HepG2 (cell line): ENCODE measurements around the gene ZBED3. TPM values are rescaled to one million over a fixed set of nuclear protein-coding genes. Genes with fewer than 3 reads are reported as not detected.

ENCODE experiments used
- ATF1 ChIP-seq: IDR thresholded peaks from 2 replicates; pipeline ENCODE4 v1.6.1; 2016; ENCODE audit warnings: mild to moderate bottlenecking, control low read depth
- BRD4 ChIP-seq: sonication (generic); formaldehyde crosslinking; IDR thresholded peaks from 2 replicates; pipeline ENCODE4 v1.4.0; 2020; ENCODE audit warnings: missing genetic modification reagents
- HNRNPH1 ChIP-seq: fragments of 200-400 bp; formaldehyde crosslinking; optimal IDR thresholded peaks from 2 replicates; pipeline ENCODE3; 2017; ENCODE audit warnings: mild to moderate bottlenecking, low read depth, low read length
- JUND ChIP-seq: sonication (generic); formaldehyde crosslinking; IDR thresholded peaks from 2 replicates; pipeline ENCODE4 v1.8.0; 2022; ENCODE audit warnings: mild to moderate bottlenecking, missing genetic modification reagents
- MXI1 ChIP-seq: IDR thresholded peaks from 3 replicates; pipeline ENCODE4 v1.6.1; 2012; ENCODE audit warnings: low read depth, low read length, inconsistent platforms, borderline replicate concordance
- RFXANK ChIP-seq: IDR thresholded peaks from 2 replicates; pipeline ENCODE4 v1.6.1; 2016
- SIX1 ChIP-seq: sonication (generic); formaldehyde crosslinking; IDR thresholded peaks from 2 replicates; pipeline ENCODE4 v1.4.0; 2020; ENCODE audit warnings: missing genetic modification reagents, borderline replicate concordance
- SMYD3 ChIP-seq: sonication (generic); formaldehyde crosslinking; IDR thresholded peaks from 2 replicates; pipeline ENCODE4 v1.8.1; 2023; ENCODE audit warnings: mild to moderate bottlenecking, missing genetic modification reagents
- SP5 ChIP-seq: IDR thresholded peaks from 2 replicates; pipeline ENCODE4 v1.6.1; 2016; ENCODE audit warnings: low read depth, borderline replicate concordance
- TBP ChIP-seq: sonication (generic); formaldehyde crosslinking; IDR thresholded peaks from 2 replicates; pipeline ENCODE4 v1.5.0; 2020; ENCODE audit warnings: missing genetic modification reagents
- TCF12 ChIP-seq, 2 experiments: fragments of 450-650 bp in 1 of 2; sonication (generic) in 1 of 2; formaldehyde crosslinking in 1 of 2; IDR thresholded peaks; 2 replicates each; pipeline versions ENCODE4 v1.6.1 to v1.8.0; 2017 to 2022; ENCODE audit warnings: antibody characterized with exemption in 1 of 2, mild to moderate bottlenecking in 1 of 2, missing genetic modification reagents in 1 of 2, moderate library complexity in 1 of 2
- ZFP36L1 ChIP-seq: sonication (generic); formaldehyde crosslinking; IDR thresholded peaks from 2 replicates; pipeline ENCODE4 v1.8.0; 2022; ENCODE audit warnings: mild to moderate bottlenecking, missing genetic modification reagents, moderate library complexity
- ZNF274 ChIP-seq: sonication (generic); formaldehyde crosslinking; IDR thresholded peaks from 2 replicates; pipeline ENCODE4 v1.5.1; 2020; ENCODE audit warnings: mild to moderate bottlenecking, missing genetic modification reagents
- ZNF318 ChIP-seq: sonication (generic); formaldehyde crosslinking; IDR thresholded peaks from 2 replicates; pipeline ENCODE4 v1.4.0; 2020; ENCODE audit warnings: mild to moderate bottlenecking, missing genetic modification reagents
- ZNF331 ChIP-seq: sonication (generic); formaldehyde crosslinking; IDR thresholded peaks from 2 replicates; pipeline ENCODE4 v1.4.0; 2020; ENCODE audit warnings: missing genetic modification reagents
- ZNF503 ChIP-seq: sonication (generic); formaldehyde crosslinking; IDR thresholded peaks from 2 replicates; pipeline ENCODE4 v1.4.0; 2020; ENCODE audit warnings: missing genetic modification reagents
- ZNF530 ChIP-seq: sonication (generic); formaldehyde crosslinking; IDR thresholded peaks from 2 replicates; pipeline ENCODE4 v1.5.0; 2020; ENCODE audit warnings: low read depth, mild to moderate bottlenecking, missing genetic modification reagents
- ZNF776 ChIP-seq: sonication (generic); formaldehyde crosslinking; IDR thresholded peaks from 2 replicates; pipeline ENCODE4 v1.4.0; 2020; ENCODE audit warnings: mild to moderate bottlenecking, missing genetic modification reagents
- polyA plus RNA-seq, 8 experiments: library from polyadenylated mRNA; depleted of rRNA in 3 of 8; stranded (reverse) in 7 of 8; unstranded in 1 of 8; fragments of >200 nt; fragmentation: Illumina TruSeq in 4 of 8; extraction: Trizol in 4 of 8; gene quantifications; 2 replicates each; pipeline versions ENCODE4 v1.2.1 to v1.2.3, GENCODE V29; 2011 to 2016; ENCODE audit warnings: low read depth in 4 of 8, missing spikeins in 1 of 8, mixed read lengths in 1 of 8; ENCODE audit not compliant: insufficient read depth in 1 of 8
- total RNA-seq, 5 experiments: library from RNA; depleted of rRNA; stranded (reverse); fragments of >200 nt; fragmentation: Illumina TruSeq; extraction: Trizol; gene quantifications; 2 replicates each; pipeline ENCODE4 v1.2.3, GENCODE V29; 2016; ENCODE audit warnings: low read depth in 1 of 5
- TF ChIP-seq, protein P1 (sequence below): IDR thresholded peaks from 2 replicates; pipeline ENCODE4 v1.6.1; 2016; ENCODE audit warnings: mild to moderate bottlenecking, missing biosample characterization, missing genetic modification reagents

Gene ZBED3
- total and polyA plus RNA-seq, 2 of the 13 experiments (the other 11 are each of a cell fraction or from before 2014, with no cell fraction given): 2.3 to 8.1 TPM

DNA sequence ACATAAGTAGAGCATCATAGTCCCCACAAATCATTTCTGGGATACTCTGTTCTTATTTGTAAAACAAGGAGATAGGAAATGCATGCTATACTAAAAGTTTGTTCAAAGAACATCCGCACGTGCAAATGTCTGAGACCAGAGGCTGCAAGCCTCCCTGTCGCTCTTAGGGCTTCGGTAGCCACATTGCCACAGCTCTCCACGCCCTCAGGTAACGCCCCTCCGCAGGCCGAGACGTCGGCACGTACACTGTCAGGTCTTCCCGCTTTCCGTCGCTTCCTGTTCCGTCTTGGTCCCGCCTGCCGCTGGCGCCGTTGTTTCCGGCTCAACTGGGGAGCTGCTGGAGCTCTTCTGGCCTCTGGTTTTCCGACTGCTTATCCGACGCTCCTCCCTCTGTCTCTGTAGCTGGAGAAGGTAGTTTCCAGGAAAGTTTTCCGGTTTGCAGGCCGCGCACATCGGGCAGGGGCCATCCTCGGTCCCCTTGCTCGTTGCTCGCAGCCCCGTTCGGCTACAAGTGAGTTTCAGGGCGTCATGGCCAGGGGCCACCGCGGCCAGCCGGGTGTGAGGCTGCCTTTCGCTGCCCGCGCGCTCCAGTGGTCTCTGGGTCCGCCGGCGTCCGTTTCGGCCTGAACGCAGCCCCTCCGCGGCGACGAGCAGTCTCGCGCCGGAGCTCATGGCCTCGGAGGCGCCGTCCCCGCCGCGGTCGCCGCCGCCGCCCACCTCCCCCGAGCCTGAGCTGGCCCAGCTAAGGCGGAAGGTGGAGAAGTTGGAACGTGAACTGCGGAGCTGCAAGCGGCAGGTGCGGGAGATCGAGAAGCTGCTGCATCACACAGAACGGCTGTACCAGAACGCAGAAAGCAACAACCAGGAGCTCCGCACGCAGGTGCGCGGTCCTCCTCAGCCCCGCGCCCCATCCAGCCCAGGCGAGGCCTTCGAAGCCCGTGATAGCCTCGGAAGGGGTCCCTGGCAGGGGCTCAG, 56.7 kb downstream of the ZBED3 start, which contains the start of gene AGGF1 (continued):
- TF ChIP-seq ZNF318 (CRISPR knock-in tag) (peak; percentile 62; the same call in 1 of the 2 replicates), ZFP36L1 (CRISPR knock-in tag) (peak; percentile 54; the same call in 1 of the 2 replicates), JUND (peak; percentile 48; the same call in 1 of the 2 replicates), BRD4 (CRISPR knock-in tag) (peak; percentile 82), ZNF274 (CRISPR knock-in tag) (peak; percentile 55; the same call in 1 of the 2 replicates), SMYD3 (0 out of 2 replicates have a peak, but pooled peaks have one; percentile 36), RFXANK (CRISPR knock-in tag) (no peak), TBP (CRISPR knock-in tag) (no peak), ATF1 (CRISPR knock-in tag) (peak; percentile 61), ZNF331 (CRISPR knock-in tag) (peak; percentile 73; the same call in 1 of the 2 replicates), HNRNPH1 (no peak), ZNF776 (peak; percentile 81), SIX1 (no peak), ZNF503 (CRISPR knock-in tag) (0 out of 2 replicates have a peak, but pooled peaks have one; percentile 52), TCF12 (IDR thresholded peaks at IDR 0.05) (no peak), TCF12 (CRISPR knock-in tag; IDR thresholded peaks at IDR 0.05) (0 out of 2 replicates have a peak, but pooled peaks have one; percentile 39), MXI1 (peak; percentile 71; the same call in 1 of the 3 replicates), ZNF530 (CRISPR knock-in tag) (0 out of 2 replicates have a peak, but pooled peaks have one; percentile 50), SP5 (no peak)
- TF ChIP-seq, protein P1, sequence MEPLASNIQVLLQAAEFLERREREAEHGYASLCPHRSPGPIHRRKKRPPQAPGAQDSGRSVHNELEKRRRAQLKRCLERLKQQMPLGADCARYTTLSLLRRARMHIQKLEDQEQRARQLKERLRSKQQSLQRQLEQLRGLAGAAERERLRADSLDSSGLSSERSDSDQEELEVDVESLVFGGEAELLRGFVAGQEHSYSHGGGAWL (CRISPR knock-in tag): peak; percentile 86
